Nephron progenitor cell (in vitro differentiated cells): ENCODE data around the gene FRMD4A.

Source experiments
- DNase-seq: peaks from one replicate; pipeline ENCODE4 v3.0.0; 2021
- H3K27ac Mint-ChIP-seq: 2 replicates; pipeline ENCODE4 v1.8.0; 2021; ENCODE audit warnings: mild to moderate bottlenecking, moderate library complexity, mixed read lengths
- H3K27me3 Mint-ChIP-seq: 2 replicates; pipeline ENCODE4 v1.8.0; 2021; ENCODE audit warnings: mild to moderate bottlenecking, low read depth, mixed read lengths; ENCODE audit not compliant: poor library complexity
- H3K36me3 Mint-ChIP-seq: 2 replicates; pipeline ENCODE4 v1.8.0; 2021; ENCODE audit warnings: low read depth, mixed read lengths
- H3K4me1 Mint-ChIP-seq: 2 replicates; pipeline ENCODE4 v1.8.0; 2021; ENCODE audit warnings: mixed read lengths
- H3K4me3 Mint-ChIP-seq: 2 replicates; pipeline ENCODE4 v1.8.0; 2021; ENCODE audit warnings: mild to moderate bottlenecking, moderate library complexity, mixed read lengths
- H3K9me3 Mint-ChIP-seq: 2 replicates; pipeline ENCODE4 v1.8.0; 2021; ENCODE audit warnings: mild to moderate bottlenecking, moderate library complexity, mixed read lengths
- TF ChIP-seq, protein P1 (sequence below): fragments of 200-600 bp; sonication (generic); IDR thresholded peaks from 2 replicates; pipeline ENCODE4 v1.5.0; 2021; ENCODE audit warnings: antibody characterized with exemption

FRMD4A gene

DNA sequence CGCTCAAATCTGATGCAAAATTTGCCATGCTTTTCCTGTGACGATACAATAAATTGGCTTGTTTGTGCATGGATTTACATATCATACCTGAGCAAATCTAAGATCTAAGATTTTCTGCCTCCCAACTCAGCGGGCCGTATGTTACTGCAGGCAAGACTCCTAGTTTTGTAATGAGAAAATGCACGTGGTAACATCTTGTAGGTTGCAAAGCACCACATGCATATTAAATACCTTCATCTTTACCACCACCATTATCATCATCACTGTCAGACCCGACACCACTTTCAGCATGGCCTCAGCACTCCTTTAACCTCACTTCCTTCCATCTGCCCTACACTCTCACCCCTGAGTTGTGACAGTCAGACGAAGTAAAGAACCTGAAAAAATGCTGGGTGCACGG lies 202.2 kb downstream of the FRMD4A start:
- TF ChIP-seq, protein P1, sequence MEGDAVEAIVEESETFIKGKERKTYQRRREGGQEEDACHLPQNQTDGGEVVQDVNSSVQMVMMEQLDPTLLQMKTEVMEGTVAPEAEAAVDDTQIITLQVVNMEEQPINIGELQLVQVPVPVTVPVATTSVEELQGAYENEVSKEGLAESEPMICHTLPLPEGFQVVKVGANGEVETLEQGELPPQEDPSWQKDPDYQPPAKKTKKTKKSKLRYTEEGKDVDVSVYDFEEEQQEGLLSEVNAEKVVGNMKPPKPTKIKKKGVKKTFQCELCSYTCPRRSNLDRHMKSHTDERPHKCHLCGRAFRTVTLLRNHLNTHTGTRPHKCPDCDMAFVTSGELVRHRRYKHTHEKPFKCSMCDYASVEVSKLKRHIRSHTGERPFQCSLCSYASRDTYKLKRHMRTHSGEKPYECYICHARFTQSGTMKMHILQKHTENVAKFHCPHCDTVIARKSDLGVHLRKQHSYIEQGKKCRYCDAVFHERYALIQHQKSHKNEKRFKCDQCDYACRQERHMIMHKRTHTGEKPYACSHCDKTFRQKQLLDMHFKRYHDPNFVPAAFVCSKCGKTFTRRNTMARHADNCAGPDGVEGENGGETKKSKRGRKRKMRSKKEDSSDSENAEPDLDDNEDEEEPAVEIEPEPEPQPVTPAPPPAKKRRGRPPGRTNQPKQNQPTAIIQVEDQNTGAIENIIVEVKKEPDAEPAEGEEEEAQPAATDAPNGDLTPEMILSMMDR: no peak
- H3K27me3 Mint-ChIP-seq: peaks cover 21% of the 10 kb centered on the region

DNA sequence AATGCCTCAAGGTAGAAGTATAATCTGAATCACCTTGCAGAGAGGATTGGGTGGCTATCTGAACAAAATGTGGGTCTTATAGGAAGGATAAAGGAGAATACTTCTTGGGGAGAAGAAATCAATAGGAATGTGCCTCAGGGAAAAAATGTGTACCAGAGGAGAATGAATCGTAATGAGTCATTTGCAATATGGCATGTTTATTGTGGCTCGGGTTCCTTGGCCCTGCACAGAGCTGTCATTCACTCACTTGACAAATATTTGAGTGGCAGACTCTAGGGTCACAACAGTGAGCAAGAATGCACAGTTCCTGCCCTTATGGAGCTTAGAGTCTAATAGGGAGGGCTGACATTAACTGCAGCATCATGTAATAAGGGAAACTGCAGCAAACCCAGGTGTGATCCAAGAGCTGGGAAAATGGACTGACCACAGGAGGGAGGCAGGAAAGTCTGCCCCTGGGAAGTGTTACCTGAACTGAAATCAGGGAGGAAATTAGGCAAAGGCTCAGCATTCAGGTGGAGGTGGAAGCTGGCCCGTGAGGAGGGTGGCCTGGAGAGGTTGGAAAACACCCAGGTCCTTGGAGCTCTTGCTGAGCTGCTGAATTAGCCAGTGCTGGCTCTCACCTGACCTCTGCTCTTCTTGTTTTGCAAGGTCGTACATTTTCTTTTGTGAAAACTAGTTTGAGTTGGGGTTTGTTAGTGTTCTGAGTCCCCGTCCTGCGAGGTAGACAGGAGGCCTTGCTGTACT lies 203.9 kb downstream of the FRMD4A start:
- DNase-seq: no peak
- peaks cover 21% of the 10 kb centered on the region for H3K27me3 Mint-ChIP-seq
- peak overlapping the region; percentile 33 for H3K27ac Mint-ChIP-seq
- H3K4me3 Mint-ChIP-seq: no peak overlapping the region
- H3K4me1 Mint-ChIP-seq: peaks cover 11% of the 10 kb centered on the region
- TF ChIP-seq, protein P1: no peak
- H3K9me3 Mint-ChIP-seq: peaks cover 3% of the 10 kb centered on the region
- no peaks in the 10 kb centered on the region for H3K36me3 Mint-ChIP-seq

More for the DNA sequence above, 202.2 kb downstream of the FRMD4A start:
- Mint-ChIP-seq H3K4me3 (no peak overlapping the region), H3K36me3 (no peaks in the 10 kb centered on the region), H3K9me3 (no peaks in the 10 kb centered on the region), H3K4me1 (peaks cover 11% of the 10 kb centered on the region), H3K27ac (no peak overlapping the region)
- no peak for DNase-seq

GRCh38 chr10:14125564-14125963 lies 205.2 kb downstream of the FRMD4A start:
- TF ChIP-seq, protein P1: no peak
- peaks cover 3% of the 10 kb centered on the region for H3K9me3 Mint-ChIP-seq
- peaks cover 18% of the 10 kb centered on the region for H3K27me3 Mint-ChIP-seq
- no peak overlapping the region for H3K27ac Mint-ChIP-seq
- no peak for DNase-seq
- H3K4me3 Mint-ChIP-seq: no peak overlapping the region
- no peaks in the 10 kb centered on the region for H3K36me3 Mint-ChIP-seq
- peaks cover 11% of the 10 kb centered on the region for H3K4me1 Mint-ChIP-seq

DNA sequence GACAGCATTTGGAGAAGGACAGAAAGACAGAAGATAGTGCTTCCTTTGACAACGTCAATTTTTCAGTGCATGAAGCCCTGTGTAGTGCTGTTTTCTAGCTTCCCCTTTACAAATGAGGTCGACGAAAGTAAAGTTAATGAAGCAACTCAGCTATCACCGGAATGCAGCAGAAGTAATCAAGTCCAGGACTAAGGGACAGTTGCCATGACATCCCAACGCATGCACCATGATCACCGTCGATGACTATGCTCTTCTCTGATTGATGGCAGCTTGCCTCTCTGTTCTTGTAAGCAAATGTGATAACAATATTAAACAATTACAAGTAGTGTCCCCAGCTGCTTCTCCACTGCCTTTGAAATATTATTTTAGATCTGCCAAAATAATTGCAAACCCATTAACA lies 205.8 kb downstream of the FRMD4A start:
- H3K4me1 Mint-ChIP-seq: peaks cover 11% of the 10 kb centered on the region
- H3K9me3 Mint-ChIP-seq: peaks cover 3% of the 10 kb centered on the region
- H3K27me3 Mint-ChIP-seq: peaks cover 17% of the 10 kb centered on the region
- DNase-seq: no peak
- H3K4me3 Mint-ChIP-seq: no peak overlapping the region
- H3K36me3 Mint-ChIP-seq: no peaks in the 10 kb centered on the region
- TF ChIP-seq, protein P1: no peak
- H3K27ac Mint-ChIP-seq: no peak overlapping the region

DNA sequence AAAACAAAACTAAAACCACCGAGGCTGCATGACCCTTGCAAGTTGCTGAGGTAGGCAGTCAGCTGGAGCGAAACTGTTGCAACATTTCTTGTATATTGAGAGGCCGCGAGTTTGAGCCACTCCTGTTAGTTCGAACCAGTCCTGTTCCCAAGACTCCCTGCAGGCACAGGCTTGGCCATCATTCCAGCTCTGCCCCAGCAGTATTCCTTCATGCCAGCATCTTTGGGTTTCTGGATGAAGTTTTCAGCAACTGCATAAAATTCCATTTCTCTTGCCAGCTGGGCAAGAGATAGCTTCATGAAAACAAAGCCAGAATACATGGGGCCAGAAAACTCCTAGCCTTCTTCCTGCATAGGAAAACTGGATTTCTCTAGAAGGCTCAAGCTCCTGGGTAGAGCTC lies 207.6 kb downstream of the FRMD4A start:
- TF ChIP-seq, protein P1: no peak
- H3K4me3 Mint-ChIP-seq: no peak overlapping the region
- H3K27me3 Mint-ChIP-seq: peaks cover 11% of the 10 kb centered on the region
- no peak for DNase-seq
- H3K27ac Mint-ChIP-seq: no peak overlapping the region
- peaks cover 11% of the 10 kb centered on the region for H3K4me1 Mint-ChIP-seq
- H3K9me3 Mint-ChIP-seq: peaks cover 3% of the 10 kb centered on the region
- H3K36me3 Mint-ChIP-seq: no peaks in the 10 kb centered on the region

GRCh38 chr10:14120812-14121211 lies 209.9 kb downstream of the FRMD4A start:
- peaks cover 10% of the 10 kb centered on the region for H3K4me1 Mint-ChIP-seq
- H3K4me3 Mint-ChIP-seq: no peak overlapping the region
- TF ChIP-seq, protein P1: no peak
- H3K27ac Mint-ChIP-seq: no peak overlapping the region
- peaks cover 3% of the 10 kb centered on the region for H3K9me3 Mint-ChIP-seq
- peaks cover 9% of the 10 kb centered on the region for H3K27me3 Mint-ChIP-seq
- no peak for DNase-seq
- no peaks in the 10 kb centered on the region for H3K36me3 Mint-ChIP-seq
